Suprapubic skin (tissue), 3 donors: Measurements from ENCODE around the gene CLCNKB.

Experiments
- EP300 ChIP-seq: sonication (generic); formaldehyde crosslinking; IDR thresholded peaks from one replicate; pipeline ENCODE4 v1.6.1; 2017; ENCODE audit warnings: antibody characterized with exemption
- POLR2A ChIP-seq, 2 donors: fragments of 450-650 bp; IDR thresholded peaks; one replicate each; pipeline ENCODE4 v1.6.1; 2017; ENCODE audit warnings: antibody characterized with exemption in 2 of 2, mild to moderate bottlenecking in 2 of 2, moderate library complexity in 2 of 2
- TF ChIP-seq, protein P1 (sequence below), 2 donors: fragments of 200-600 bp in 1 of 2; fragments of 450-650 bp in 1 of 2; sonication (generic) in 1 of 2; IDR thresholded peaks; one replicate each; pipeline ENCODE4 v1.5.1; 2016 to 2019; ENCODE audit warnings: antibody characterized with exemption in 2 of 2, mild to moderate bottlenecking in 1 of 2, moderate library complexity in 1 of 2

DNA sequence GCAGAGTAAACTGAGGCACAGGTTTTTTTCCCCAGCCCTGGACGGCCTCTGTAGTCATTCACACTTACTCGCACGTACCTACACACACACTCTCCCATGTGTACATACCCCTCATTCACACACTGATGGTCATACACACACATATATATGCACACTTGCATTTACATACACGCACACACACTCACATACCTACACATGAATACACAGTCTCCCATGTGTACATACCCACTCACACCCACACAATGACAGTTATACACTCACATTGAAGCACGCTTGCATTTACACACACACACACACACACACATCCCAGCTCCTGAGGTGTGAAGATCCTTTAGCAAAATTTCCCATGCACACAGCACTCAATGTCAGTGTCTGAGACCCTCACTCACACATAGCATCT, 30.6 kb downstream of the CLCNKB start:
- TF ChIP-seq, protein P1, sequence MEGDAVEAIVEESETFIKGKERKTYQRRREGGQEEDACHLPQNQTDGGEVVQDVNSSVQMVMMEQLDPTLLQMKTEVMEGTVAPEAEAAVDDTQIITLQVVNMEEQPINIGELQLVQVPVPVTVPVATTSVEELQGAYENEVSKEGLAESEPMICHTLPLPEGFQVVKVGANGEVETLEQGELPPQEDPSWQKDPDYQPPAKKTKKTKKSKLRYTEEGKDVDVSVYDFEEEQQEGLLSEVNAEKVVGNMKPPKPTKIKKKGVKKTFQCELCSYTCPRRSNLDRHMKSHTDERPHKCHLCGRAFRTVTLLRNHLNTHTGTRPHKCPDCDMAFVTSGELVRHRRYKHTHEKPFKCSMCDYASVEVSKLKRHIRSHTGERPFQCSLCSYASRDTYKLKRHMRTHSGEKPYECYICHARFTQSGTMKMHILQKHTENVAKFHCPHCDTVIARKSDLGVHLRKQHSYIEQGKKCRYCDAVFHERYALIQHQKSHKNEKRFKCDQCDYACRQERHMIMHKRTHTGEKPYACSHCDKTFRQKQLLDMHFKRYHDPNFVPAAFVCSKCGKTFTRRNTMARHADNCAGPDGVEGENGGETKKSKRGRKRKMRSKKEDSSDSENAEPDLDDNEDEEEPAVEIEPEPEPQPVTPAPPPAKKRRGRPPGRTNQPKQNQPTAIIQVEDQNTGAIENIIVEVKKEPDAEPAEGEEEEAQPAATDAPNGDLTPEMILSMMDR (IDR thresholded peaks at IDR 0.05): no peak
- TF ChIP-seq POLR2A (IDR thresholded peaks at IDR 0.05): no peak
- no peak for TF ChIP-seq EP300
